Right lobe of liver (tissue), 4 donors: ENCODE data around the gene ALB.

Experiments
- POLR2A ChIP-seq: fragments of 450-650 bp; IDR thresholded peaks from one replicate; pipeline ENCODE4 v1.6.1; 2017; ENCODE audit warnings: antibody characterized with exemption, mild to moderate bottlenecking
- TF ChIP-seq, protein P1 (sequence below), 4 donors: fragments of 200-600 bp in 3 of 4; fragments of 450-650 bp in 1 of 4; IDR thresholded peaks; one replicate each; pipeline versions ENCODE4 v1.5.1 to v1.8.0; 2016 to 2022; ENCODE audit warnings: antibody characterized with exemption in 4 of 4, mild to moderate bottlenecking in 2 of 4
- donor health status: DM: no; HTN: no; CAD: no.
- donor health status: DM: no; HTN: no; CAD: no.
- donor health status: DM: no; HTN: yes; CAD: no.

DNA sequence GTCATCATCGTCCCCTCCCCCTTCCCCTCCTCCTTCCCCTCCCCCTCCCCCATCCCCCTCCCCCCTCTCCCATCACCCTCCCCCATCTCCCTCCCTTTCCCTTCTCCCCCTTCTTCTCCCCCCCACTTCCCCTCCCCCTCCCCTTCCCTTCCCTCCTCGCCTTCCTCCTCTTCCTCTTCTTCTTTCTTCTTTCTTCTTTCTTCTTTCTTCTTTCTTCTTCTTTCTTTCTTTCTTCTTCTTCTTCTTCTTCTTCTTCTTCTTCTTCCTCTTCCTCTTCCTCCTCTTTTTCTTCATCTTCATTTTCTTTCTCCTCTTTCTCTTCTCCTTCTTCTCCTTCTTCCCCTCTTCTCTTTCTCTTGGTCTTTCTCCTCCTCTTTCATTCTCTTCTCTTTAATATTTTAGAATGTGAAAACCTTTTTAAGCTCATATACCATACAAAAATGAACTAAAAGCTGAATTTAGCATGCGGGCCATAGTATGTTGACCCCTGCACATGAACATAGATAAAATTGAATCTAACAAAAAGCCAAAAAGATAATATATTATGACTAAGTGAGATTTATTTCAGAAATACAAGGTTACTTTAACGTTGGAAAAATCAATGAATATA lies 56.9 kb downstream of the ALB start:
- TF ChIP-seq, protein P1, sequence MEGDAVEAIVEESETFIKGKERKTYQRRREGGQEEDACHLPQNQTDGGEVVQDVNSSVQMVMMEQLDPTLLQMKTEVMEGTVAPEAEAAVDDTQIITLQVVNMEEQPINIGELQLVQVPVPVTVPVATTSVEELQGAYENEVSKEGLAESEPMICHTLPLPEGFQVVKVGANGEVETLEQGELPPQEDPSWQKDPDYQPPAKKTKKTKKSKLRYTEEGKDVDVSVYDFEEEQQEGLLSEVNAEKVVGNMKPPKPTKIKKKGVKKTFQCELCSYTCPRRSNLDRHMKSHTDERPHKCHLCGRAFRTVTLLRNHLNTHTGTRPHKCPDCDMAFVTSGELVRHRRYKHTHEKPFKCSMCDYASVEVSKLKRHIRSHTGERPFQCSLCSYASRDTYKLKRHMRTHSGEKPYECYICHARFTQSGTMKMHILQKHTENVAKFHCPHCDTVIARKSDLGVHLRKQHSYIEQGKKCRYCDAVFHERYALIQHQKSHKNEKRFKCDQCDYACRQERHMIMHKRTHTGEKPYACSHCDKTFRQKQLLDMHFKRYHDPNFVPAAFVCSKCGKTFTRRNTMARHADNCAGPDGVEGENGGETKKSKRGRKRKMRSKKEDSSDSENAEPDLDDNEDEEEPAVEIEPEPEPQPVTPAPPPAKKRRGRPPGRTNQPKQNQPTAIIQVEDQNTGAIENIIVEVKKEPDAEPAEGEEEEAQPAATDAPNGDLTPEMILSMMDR (IDR thresholded peaks at IDR 0.05), result no peak
- TF ChIP-seq POLR2A, result no peak
